HepG2 (cell line): ENCODE measurements around the gene DCP2. TPM values are rescaled to one million over a fixed set of nuclear protein-coding genes. Genes with fewer than 3 reads are reported as not detected.

Experiments
- ATAC-seq: fragments of 200-7000 bp; cut with Tn5 transposase; 3 replicates; pipeline ENCODE4 v1.9.1; 2020; ENCODE audit warnings: mild to moderate bottlenecking, moderate library complexity
- BruUV-seq: library from RNA; stranded (reverse); fragments of 400-500 nt; replicated peaks from 2 replicates; lab custom pipeline; 2021; lab: Mats Ljungman, UMichigan
- CTCF ChIA-PET: fragments of 300-600 bp; formaldehyde crosslinking; extraction: SDS; loops from one replicate; lab custom pipeline; 2021; ENCODE audit warnings: low total read pairs, inconsistent platforms, low intra/inter-chr PET ratio; lab: Yijun Ruan, JAX
- POLR2A ChIA-PET: fragments of 350-600 bp; sonication (Branson Sonifier 250); formaldehyde crosslinking; loops from one replicate; lab custom pipeline; 2020; ENCODE audit warnings: antibody characterized with exemption, inconsistent platforms; lab: Yijun Ruan, JAX
- DNase-seq: peaks from one replicate; pipeline ENCODE4 v3.0.0-alpha.2; 2015; ENCODE audit warnings: low spot score
- FAIRE-seq: peaks from 3 replicates; lab custom pipeline; 2011; peaks lifted over from hg19 to GRCh38; lab: Jason Lieb, UNC
- H2AFZ ChIP-seq: one replicate; pipeline ENCODE4 v1.6.1; 2011; ENCODE audit warnings: low read length, inconsistent platforms
- H3K27ac ChIP-seq: fragments of 300-600 bp; 3 replicates; pipeline ENCODE4 v1.8.0; 2011; ENCODE audit warnings: mixed run types, mild to moderate bottlenecking, mixed read lengths, low read length, inconsistent platforms; ENCODE audit not compliant: insufficient read depth; ENCODE audit errors: extremely low read length
- H3K27me3 ChIP-seq, 2 experiments: fragments of 200-600 bp in 1 of 2; 2 replicates in 1 of 2; 3 replicates in 1 of 2; pipeline versions ENCODE4 v1.6.0 to v1.8.0; 2011; ENCODE audit warnings: low read length in 2 of 2, mild to moderate bottlenecking in 2 of 2, moderate library complexity in 2 of 2, inconsistent platforms in 1 of 2; ENCODE audit not compliant: insufficient read depth in 2 of 2, control insufficient read depth in 1 of 2
- H3K36me3 ChIP-seq, 2 experiments: fragments of 200-600 bp in 1 of 2; replicated peaks in 1 of 2; 2 replicates in 1 of 2; 3 replicates in 1 of 2; pipeline versions ENCODE4 v1.5.1 to v1.8.0; 2011; ENCODE audit warnings: low read length in 2 of 2, inconsistent platforms in 1 of 2; ENCODE audit not compliant: insufficient read depth in 2 of 2, control insufficient read depth in 1 of 2
- H3K4me1 ChIP-seq: 2 replicates; pipeline ENCODE4 v1.5.1; 2012; ENCODE audit warnings: low read length, inconsistent platforms; ENCODE audit not compliant: insufficient read depth
- H3K4me2 ChIP-seq: 2 replicates; pipeline ENCODE4 v1.6.0; 2011; ENCODE audit warnings: low read depth, low read length, inconsistent platforms
- H3K4me3 ChIP-seq, 3 experiments: fragments of 200-600 bp in 1 of 3; sonication (generic), shearing (Covaris generic) in 1 of 3; replicated peaks in 1 of 3; 2 replicates each; pipeline ENCODE4 v1.5.1; 2011 to 2016; ENCODE audit warnings: low read length in 3 of 3, inconsistent platforms in 2 of 3, low read depth in 2 of 3, mild to moderate bottlenecking in 2 of 3, control low read depth in 1 of 3, mixed read lengths in 1 of 3; ENCODE audit not compliant: insufficient read depth in 1 of 3
- H3K79me2 ChIP-seq: one replicate; pipeline ENCODE4 v1.6.1; 2011; ENCODE audit warnings: low read length, inconsistent platforms; ENCODE audit not compliant: insufficient read depth
- H3K9ac ChIP-seq: 2 replicates; pipeline ENCODE4 v1.6.0; 2011; ENCODE audit warnings: mild to moderate bottlenecking, low read depth, low read length, inconsistent platforms; ENCODE audit not compliant: insufficient read depth
- H3K9me3 ChIP-seq: 2 replicates; pipeline ENCODE4 v1.5.1; 2012; ENCODE audit warnings: mild to moderate bottlenecking, low read length
- H4K20me1 ChIP-seq: 2 replicates; pipeline ENCODE4 v1.6.0; 2011; ENCODE audit warnings: inconsistent platforms, mild to moderate bottlenecking, low read length, moderate library complexity; ENCODE audit not compliant: insufficient read depth
- HMG20A ChIP-seq: IDR thresholded peaks from 2 replicates; pipeline ENCODE4 v1.6.1; 2016; ENCODE audit warnings: borderline replicate concordance
- KDM1A ChIP-seq: IDR thresholded peaks from 2 replicates; pipeline ENCODE4 v1.6.1; 2016; ENCODE audit warnings: missing compliant biosample characterization
- MAFF ChIP-seq: IDR thresholded peaks from 2 replicates; pipeline ENCODE4 v1.6.1; 2011; ENCODE audit warnings: low read depth, low read length, improper control_type of control experiment
- NCOR1 ChIP-seq: fragments of 200-600 bp; sonication (generic); IDR thresholded peaks from 2 replicates; pipeline ENCODE4 v1.7.0; 2017; ENCODE audit warnings: antibody characterized with exemption, low read length, borderline replicate concordance
- NR0B2 ChIP-seq: sonication (generic); formaldehyde crosslinking; IDR thresholded peaks from 2 replicates; pipeline ENCODE4 v1.4.0; 2020; ENCODE audit warnings: mild to moderate bottlenecking, missing genetic modification reagents
- PLSCR1 ChIP-seq: sonication (generic); formaldehyde crosslinking; IDR thresholded peaks from 2 replicates; pipeline ENCODE4 v1.5.0; 2020; ENCODE audit warnings: missing genetic modification reagents, mild to moderate bottlenecking, borderline replicate concordance
- SALL2 ChIP-seq: sonication (generic); formaldehyde crosslinking; IDR thresholded peaks from 2 replicates; pipeline ENCODE4 v1.8.1; 2023; ENCODE audit warnings: mild to moderate bottlenecking, missing genetic modification reagents, inconsistent platforms
- TOE1 ChIP-seq: sonication (generic); formaldehyde crosslinking; IDR thresholded peaks from 2 replicates; pipeline ENCODE4 v1.4.0; 2020; ENCODE audit warnings: mild to moderate bottlenecking, missing genetic modification reagents
- ZNF124 ChIP-seq: sonication (generic); formaldehyde crosslinking; IDR thresholded peaks from 2 replicates; pipeline ENCODE4 v1.4.0; 2020; ENCODE audit warnings: missing genetic modification reagents
- ZNF335 ChIP-seq: sonication (generic); formaldehyde crosslinking; IDR thresholded peaks from 2 replicates; pipeline ENCODE4 v1.4.0; 2020; ENCODE audit warnings: missing genetic modification reagents
- ZNF33A ChIP-seq: sonication (generic); formaldehyde crosslinking; IDR thresholded peaks from 2 replicates; pipeline ENCODE4 v1.5.1; 2020; ENCODE audit warnings: missing genetic modification reagents, mild to moderate bottlenecking, moderate library complexity, borderline replicate concordance
- ZSCAN20 ChIP-seq: sonication (generic); formaldehyde crosslinking; IDR thresholded peaks from 2 replicates; pipeline ENCODE4 v1.4.0; 2020; ENCODE audit warnings: missing genetic modification reagents, mild to moderate bottlenecking, borderline replicate concordance
- WGBS: methylation state at CpG from one replicate; pipeline ENCODE4 v1.1.6; 2017; ENCODE audit warnings: low lambda C conversion rate; 5-methylcytosine and 5-hydroxymethylcytosine counted together
- in situ Hi-C: cut with HindIII; loops from 2 replicates; pipeline ENCODE4 v1.10.0; 2017; ENCODE audit warnings: low pct_unique_long_range_greater_than_20kb; ENCODE audit not compliant: extremely low pct_ligation_motif_present
- intact Hi-C: fragments of 100-400 bp; cut with micrococcal nuclease; formaldehyde crosslinking; loops from one replicate; pipeline ENCODE4 v1.10.0; 2022; ENCODE audit not compliant: unreplicated experiment
- polyA plus RNA-seq, 8 experiments: library from polyadenylated mRNA; depleted of rRNA in 3 of 8; stranded (reverse) in 7 of 8; unstranded in 1 of 8; fragments of >200 nt; fragmentation: Illumina TruSeq in 4 of 8; extraction: Trizol in 4 of 8; gene quantifications; 2 replicates each; pipeline versions ENCODE4 v1.2.1 to v1.2.3, GENCODE V29; 2011 to 2016; ENCODE audit warnings: low read depth in 4 of 8, missing spikeins in 1 of 8, mixed read lengths in 1 of 8; ENCODE audit not compliant: insufficient read depth in 1 of 8
- total RNA-seq, 5 experiments: library from RNA; depleted of rRNA; stranded (reverse); fragments of >200 nt; fragmentation: Illumina TruSeq; extraction: Trizol; gene quantifications; 2 replicates each; pipeline ENCODE4 v1.2.3, GENCODE V29; 2016; ENCODE audit warnings: low read depth in 1 of 5
- TF ChIP-seq, protein P1 (sequence below): sonication (generic); formaldehyde crosslinking; IDR thresholded peaks from 2 replicates; pipeline ENCODE4 v1.4.0; 2020; ENCODE audit warnings: low read depth, mild to moderate bottlenecking, missing genetic modification reagents
- TF ChIP-seq, protein P2 (sequence below): sonication (generic); formaldehyde crosslinking; conservative IDR thresholded peaks from 2 replicates; pipeline ENCODE4 v1.4.0; 2020; ENCODE audit warnings: mild to moderate bottlenecking, missing genetic modification reagents, moderate library complexity
- TF ChIP-seq, protein P3 (sequence below): sonication (generic); formaldehyde crosslinking; conservative IDR thresholded peaks from 2 replicates; pipeline ENCODE4 v1.4.0; 2020; ENCODE audit warnings: missing genetic modification reagents

The DCP2 gene
- total and polyA plus RNA-seq, 2 of the 13 experiments (the other 11 are each of a cell fraction or from before 2014, with no cell fraction given) = 16.2 to 63.4 TPM

GRCh38 chr5:112977440-112977861, 853 bp downstream of the DCP2 start:
- DNase-seq = no peak
- H2AFZ ChIP-seq = no peak overlapping the region
- ChIA-PET POLR2A (no interaction called here), CTCF (no interaction called here)
- 1% methylated on average over 16 of the region's 16 CpGs for WGBS
- peaks cover 15% of the 10 kb centered on the region for H4K20me1 ChIP-seq
- peak overlapping the region; percentile 86 for H3K27ac ChIP-seq
- peaks cover 49% of the 10 kb centered on the region for H3K4me1 ChIP-seq
- peaks cover 60% of the 10 kb centered on the region for H3K79me2 ChIP-seq
- TSS peak; percentile 67 for BruUV-seq
- peaks cover 2 to 13% of the 10 kb centered on the region in 2 experiments; a peak in 3 of 5 replicates for H3K36me3 ChIP-seq
- peak overlapping the region; percentile 84 for H3K9ac ChIP-seq
- in situ Hi-C loops (no loop called here), intact Hi-C loops (loop anchor here (5.0 kb wide), 1 partner anchor 55 kb away; the partner anchor contains the start of gene REEP5)
- no peak for FAIRE-seq
- peak overlapping the region; percentile 85 for H3K4me2 ChIP-seq
- no peaks in the 10 kb centered on the region for H3K9me3 ChIP-seq
- no peak for ATAC-seq
- H3K27me3 ChIP-seq = no peaks in the 10 kb centered on the region; a peak in 1 of 5 replicates
- peak overlapping the region; percentile 87 to 93 (median 88) for H3K4me3 ChIP-seq
- TF ChIP-seq KDM1A = no peak
- no peak for TF ChIP-seq ZNF33A
- no peak for TF ChIP-seq HMG20A (CRISPR knock-in tag)
- TF ChIP-seq ZSCAN20 (CRISPR knock-in tag) = no peak
- no peak for TF ChIP-seq PLSCR1 (CRISPR knock-in tag)
- TF ChIP-seq ZNF335 = no peak
- TF ChIP-seq, protein P1, sequence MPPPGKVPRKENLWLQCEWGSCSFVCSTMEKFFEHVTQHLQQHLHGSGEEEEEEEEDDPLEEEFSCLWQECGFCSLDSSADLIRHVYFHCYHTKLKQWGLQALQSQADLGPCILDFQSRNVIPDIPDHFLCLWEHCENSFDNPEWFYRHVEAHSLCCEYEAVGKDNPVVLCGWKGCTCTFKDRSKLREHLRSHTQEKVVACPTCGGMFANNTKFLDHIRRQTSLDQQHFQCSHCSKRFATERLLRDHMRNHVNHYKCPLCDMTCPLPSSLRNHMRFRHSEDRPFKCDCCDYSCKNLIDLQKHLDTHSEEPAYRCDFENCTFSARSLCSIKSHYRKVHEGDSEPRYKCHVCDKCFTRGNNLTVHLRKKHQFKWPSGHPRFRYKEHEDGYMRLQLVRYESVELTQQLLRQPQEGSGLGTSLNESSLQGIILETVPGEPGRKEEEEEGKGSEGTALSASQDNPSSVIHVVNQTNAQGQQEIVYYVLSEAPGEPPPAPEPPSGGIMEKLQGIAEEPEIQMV (CRISPR knock-in tag) = no peak
- TF ChIP-seq, protein P2, sequence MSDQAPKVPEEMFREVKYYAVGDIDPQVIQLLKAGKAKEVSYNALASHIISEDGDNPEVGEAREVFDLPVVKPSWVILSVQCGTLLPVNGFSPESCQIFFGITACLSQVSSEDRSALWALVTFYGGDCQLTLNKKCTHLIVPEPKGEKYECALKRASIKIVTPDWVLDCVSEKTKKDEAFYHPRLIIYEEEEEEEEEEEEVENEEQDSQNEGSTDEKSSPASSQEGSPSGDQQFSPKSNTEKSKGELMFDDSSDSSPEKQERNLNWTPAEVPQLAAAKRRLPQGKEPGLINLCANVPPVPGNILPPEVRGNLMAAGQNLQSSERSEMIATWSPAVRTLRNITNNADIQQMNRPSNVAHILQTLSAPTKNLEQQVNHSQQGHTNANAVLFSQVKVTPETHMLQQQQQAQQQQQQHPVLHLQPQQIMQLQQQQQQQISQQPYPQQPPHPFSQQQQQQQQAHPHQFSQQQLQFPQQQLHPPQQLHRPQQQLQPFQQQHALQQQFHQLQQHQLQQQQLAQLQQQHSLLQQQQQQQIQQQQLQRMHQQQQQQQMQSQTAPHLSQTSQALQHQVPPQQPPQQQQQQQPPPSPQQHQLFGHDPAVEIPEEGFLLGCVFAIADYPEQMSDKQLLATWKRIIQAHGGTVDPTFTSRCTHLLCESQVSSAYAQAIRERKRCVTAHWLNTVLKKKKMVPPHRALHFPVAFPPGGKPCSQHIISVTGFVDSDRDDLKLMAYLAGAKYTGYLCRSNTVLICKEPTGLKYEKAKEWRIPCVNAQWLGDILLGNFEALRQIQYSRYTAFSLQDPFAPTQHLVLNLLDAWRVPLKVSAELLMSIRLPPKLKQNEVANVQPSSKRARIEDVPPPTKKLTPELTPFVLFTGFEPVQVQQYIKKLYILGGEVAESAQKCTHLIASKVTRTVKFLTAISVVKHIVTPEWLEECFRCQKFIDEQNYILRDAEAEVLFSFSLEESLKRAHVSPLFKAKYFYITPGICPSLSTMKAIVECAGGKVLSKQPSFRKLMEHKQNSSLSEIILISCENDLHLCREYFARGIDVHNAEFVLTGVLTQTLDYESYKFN (CRISPR knock-in tag) = no peak
- no peak for TF ChIP-seq NR0B2 (CRISPR knock-in tag)
- no peak for TF ChIP-seq MAFF
- TF ChIP-seq TOE1 (CRISPR knock-in tag) = no peak
- TF ChIP-seq NCOR1 = no peak
- TF ChIP-seq ZNF124 (CRISPR knock-in tag) = no peak
- TF ChIP-seq, protein P3, sequence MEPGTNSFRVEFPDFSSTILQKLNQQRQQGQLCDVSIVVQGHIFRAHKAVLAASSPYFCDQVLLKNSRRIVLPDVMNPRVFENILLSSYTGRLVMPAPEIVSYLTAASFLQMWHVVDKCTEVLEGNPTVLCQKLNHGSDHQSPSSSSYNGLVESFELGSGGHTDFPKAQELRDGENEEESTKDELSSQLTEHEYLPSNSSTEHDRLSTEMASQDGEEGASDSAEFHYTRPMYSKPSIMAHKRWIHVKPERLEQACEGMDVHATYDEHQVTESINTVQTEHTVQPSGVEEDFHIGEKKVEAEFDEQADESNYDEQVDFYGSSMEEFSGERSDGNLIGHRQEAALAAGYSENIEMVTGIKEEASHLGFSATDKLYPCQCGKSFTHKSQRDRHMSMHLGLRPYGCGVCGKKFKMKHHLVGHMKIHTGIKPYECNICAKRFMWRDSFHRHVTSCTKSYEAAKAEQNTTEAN = no peak
- TF ChIP-seq SALL2 (CRISPR knock-in tag) = no peak
